ENCODE results near the gene NCKAP5L. TPM values are rescaled to one million over a fixed set of nuclear protein-coding genes. Genes with fewer than 3 reads are reported as not detected.

Gene NCKAP5L
- total RNA-seq, 1 donor from 2014 or later: 23.2 TPM

- ATAC-seq: no peak
- intact Hi-C loops (cut with DNase I): no loop called here
- no peak overlapping the region for H3K27ac ChIP-seq
- H3K9me3 ChIP-seq: no peaks in the 10 kb centered on the region
- peaks cover 20% of the 10 kb centered on the region for H3K4me1 ChIP-seq
- no peak for TF ChIP-seq CTCF (IDR thresholded peaks at IDR 0.05)
- no peak for DNase-seq
- no peaks in the 10 kb centered on the region for H3K27me3 ChIP-seq
- no peak overlapping the region for H3K4me3 ChIP-seq
- H3K36me3 ChIP-seq: no peaks in the 10 kb centered on the region
Measured at GRCh38 chr12:49818241-49818895, 9.8 kb downstream of the NCKAP5L start.

GRCh38 chr12:49813131-49813530, 15.1 kb downstream of the NCKAP5L start:
- Histone ChIP-seq H3K4me1 (peaks cover 23% of the 10 kb centered on the region), H3K9me3 (no peaks in the 10 kb centered on the region), H3K4me3 (no peak overlapping the region), H3K27me3 (no peaks in the 10 kb centered on the region), H3K36me3 (no peaks in the 10 kb centered on the region), H3K27ac (no peak overlapping the region)
- TF ChIP-seq CTCF (IDR thresholded peaks at IDR 0.05): no peak
- intact Hi-C loops (cut with DNase I): no loop called here
- DNase-seq (no peak), ATAC-seq (no peak)

- intact Hi-C loops (cut with DNase I): no loop called here
- ATAC-seq (no peak), DNase-seq (no peak)
Measured at GRCh38 chr12:49811961-49812401, 16.2 kb downstream of the NCKAP5L start.

GRCh38 chr12:49811136-49811535, 17.1 kb downstream of the NCKAP5L start:
- no peak for TF ChIP-seq CTCF (IDR thresholded peaks at IDR 0.05)
- H3K9me3 ChIP-seq: no peaks in the 10 kb centered on the region
- ATAC-seq (no peak), DNase-seq (no peak)
- intact Hi-C loops (cut with DNase I): no loop called here
- H3K27me3 ChIP-seq: no peaks in the 10 kb centered on the region
- H3K36me3 ChIP-seq: no peaks in the 10 kb centered on the region
- H3K4me1 ChIP-seq: peaks cover 23% of the 10 kb centered on the region
- H3K27ac ChIP-seq: no peak overlapping the region
- H3K4me3 ChIP-seq: no peak overlapping the region

More at GRCh38 chr12:49811961-49812401, 16.2 kb downstream of the NCKAP5L start:
- no peaks in the 10 kb centered on the region for H3K9me3 ChIP-seq
- no peaks in the 10 kb centered on the region for H3K36me3 ChIP-seq
- no peak overlapping the region for H3K27ac ChIP-seq
- no peak for TF ChIP-seq CTCF (IDR thresholded peaks at IDR 0.05)
- no peaks in the 10 kb centered on the region for H3K27me3 ChIP-seq
- H3K4me1 ChIP-seq: peaks cover 23% of the 10 kb centered on the region
- H3K4me3 ChIP-seq: no peak overlapping the region

- ATAC-seq: no peak
- Histone ChIP-seq H3K27me3 (no peaks in the 10 kb centered on the region), H3K9me3 (no peaks in the 10 kb centered on the region), H3K27ac (peak overlapping the region; percentile 65), H3K4me3 (no peak overlapping the region), H3K4me1 (peaks cover 23% of the 10 kb centered on the region), H3K36me3 (peaks cover 10% of the 10 kb centered on the region)
- TF ChIP-seq CTCF (IDR thresholded peaks at IDR 0.05): no peak
- no peak for DNase-seq
- intact Hi-C loops (cut with DNase I): no loop called here
Measured at GRCh38 chr12:49809906-49810389, 18.3 kb downstream of the NCKAP5L start.
